COR-L47 (cell line): ENCODE measurements around the gene CORO1C.

ENCODE experiments used
- DNase-seq: peaks from one replicate; lab custom pipeline; 2025; lab: John Stamatoyannopoulos, UW

CORO1C gene

GRCh38 chr12:108696111-108696995 lies 35.0 kb downstream of the CORO1C start:
- DNase-seq = no peak

GRCh38 chr12:108694812-108695278 lies 36.5 kb downstream of the CORO1C start:
- DNase-seq = no peak

- no peak for DNase-seq
Measured at GRCh38 chr12:108693751-108694150, 37.6 kb downstream of the CORO1C start.

- no peak for DNase-seq
Measured at GRCh38 chr12:108693186-108693730, 38.1 kb downstream of the CORO1C start.

- peak; percentile 38 for DNase-seq
Measured at GRCh38 chr12:108691998-108692808, 39.1 kb downstream of the CORO1C start.

GRCh38 chr12:108691175-108691997 lies 39.9 kb downstream of the CORO1C start:
- peak; percentile 99 for DNase-seq

- DNase-seq = no peak
Measured at GRCh38 chr12:108690542-108691174, 40.7 kb downstream of the CORO1C start.

- no peak for DNase-seq
Measured at GRCh38 chr12:108690191-108690518, 41.2 kb downstream of the CORO1C start.

- peak; percentile 27 for DNase-seq
Measured at GRCh38 chr12:108689314-108690190, 41.8 kb downstream of the CORO1C start.

- DNase-seq = no peak
Measured at GRCh38 chr12:108686780-108687179, 44.5 kb downstream of the CORO1C start.

- no peak for DNase-seq
Measured at GRCh38 chr12:108685469-108686260, 45.7 kb downstream of the CORO1C start.

- no peak for DNase-seq
Measured at GRCh38 chr12:108683906-108684556, 47.3 kb downstream of the CORO1C start.

GRCh38 chr12:108681317-108681716 lies 50.0 kb downstream of the CORO1C start:
- no peak for DNase-seq

GRCh38 chr12:108679106-108679681 lies 52.1 kb downstream of the CORO1C start:
- no peak for DNase-seq

GRCh38 chr12:108678104-108678730 lies 53.1 kb downstream of the CORO1C start:
- DNase-seq = no peak

- DNase-seq = no peak
Measured at GRCh38 chr12:108677381-108677780, 53.9 kb downstream of the CORO1C start.

- no peak for DNase-seq
Measured at GRCh38 chr12:108676707-108677106, 54.6 kb downstream of the CORO1C start.

- no peak for DNase-seq
Measured at GRCh38 chr12:108675792-108676191, 55.5 kb downstream of the CORO1C start.
